Gastrocnemius medialis (tissue), 4 donors: ENCODE data around the gene TXNRD1.

Experiments
- POLR2A ChIP-seq, 2 donors: fragments of 450-650 bp; IDR thresholded peaks; one replicate each; pipeline ENCODE4 v1.6.1; 2017; ENCODE audit warnings: antibody characterized with exemption in 2 of 2, mild to moderate bottlenecking in 2 of 2, moderate library complexity in 2 of 2
- TF ChIP-seq, protein P1 (sequence below), 5 experiments: fragments of 450-650 bp in 3 of 5; fragments of 200-600 bp in 2 of 5; sonication (generic) in 2 of 5; IDR thresholded peaks in 4 of 5; conservative IDR thresholded peaks in 1 of 5; 1 replicate in 4 of 5; 2 replicates in 1 of 5; pipeline ENCODE4 v1.5.1; 2016 to 2019; ENCODE audit warnings: antibody characterized with exemption in 5 of 5, mild to moderate bottlenecking in 3 of 5, moderate library complexity in 3 of 5

DNA sequence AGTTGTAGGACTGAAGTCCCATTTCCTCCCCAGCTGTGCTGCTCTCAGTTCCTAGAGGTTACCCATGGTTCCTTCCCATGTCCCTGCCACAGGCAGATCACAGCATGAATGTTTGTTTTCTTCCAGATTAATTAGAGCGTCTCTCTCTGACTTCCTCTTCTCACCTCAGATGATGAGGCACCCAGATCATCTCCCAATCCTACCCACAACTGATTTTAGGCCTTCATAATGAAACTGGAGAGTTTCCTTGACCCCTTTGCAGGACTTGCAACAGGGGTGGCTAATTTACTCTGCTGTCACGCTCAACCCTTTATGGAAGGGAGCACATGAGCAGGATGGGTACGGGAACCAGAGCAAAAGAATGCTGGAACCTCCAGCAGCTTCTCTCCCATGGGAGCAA lies 32.1 kb upstream of the TXNRD1 start:
- TF ChIP-seq, protein P1, sequence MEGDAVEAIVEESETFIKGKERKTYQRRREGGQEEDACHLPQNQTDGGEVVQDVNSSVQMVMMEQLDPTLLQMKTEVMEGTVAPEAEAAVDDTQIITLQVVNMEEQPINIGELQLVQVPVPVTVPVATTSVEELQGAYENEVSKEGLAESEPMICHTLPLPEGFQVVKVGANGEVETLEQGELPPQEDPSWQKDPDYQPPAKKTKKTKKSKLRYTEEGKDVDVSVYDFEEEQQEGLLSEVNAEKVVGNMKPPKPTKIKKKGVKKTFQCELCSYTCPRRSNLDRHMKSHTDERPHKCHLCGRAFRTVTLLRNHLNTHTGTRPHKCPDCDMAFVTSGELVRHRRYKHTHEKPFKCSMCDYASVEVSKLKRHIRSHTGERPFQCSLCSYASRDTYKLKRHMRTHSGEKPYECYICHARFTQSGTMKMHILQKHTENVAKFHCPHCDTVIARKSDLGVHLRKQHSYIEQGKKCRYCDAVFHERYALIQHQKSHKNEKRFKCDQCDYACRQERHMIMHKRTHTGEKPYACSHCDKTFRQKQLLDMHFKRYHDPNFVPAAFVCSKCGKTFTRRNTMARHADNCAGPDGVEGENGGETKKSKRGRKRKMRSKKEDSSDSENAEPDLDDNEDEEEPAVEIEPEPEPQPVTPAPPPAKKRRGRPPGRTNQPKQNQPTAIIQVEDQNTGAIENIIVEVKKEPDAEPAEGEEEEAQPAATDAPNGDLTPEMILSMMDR (IDR thresholded peaks at IDR 0.05 in 4 of 5, conservative IDR thresholded peaks at IDR 0.05 in 1 of 5): no peak
- TF ChIP-seq POLR2A (IDR thresholded peaks at IDR 0.05): no peak
